ENCODE data around the gene ZMYM2. TPM values are rescaled to one million over a fixed set of nuclear protein-coding genes. Genes with fewer than 3 reads are reported as not detected.

The ZMYM2 gene
- total and polyA plus RNA-seq, 10 of the 15 experiments (the other 5 are each of a cell fraction or from before 2014, with no cell fraction given): 9.5 to 60.4 (median 34.6) TPM

DNA sequence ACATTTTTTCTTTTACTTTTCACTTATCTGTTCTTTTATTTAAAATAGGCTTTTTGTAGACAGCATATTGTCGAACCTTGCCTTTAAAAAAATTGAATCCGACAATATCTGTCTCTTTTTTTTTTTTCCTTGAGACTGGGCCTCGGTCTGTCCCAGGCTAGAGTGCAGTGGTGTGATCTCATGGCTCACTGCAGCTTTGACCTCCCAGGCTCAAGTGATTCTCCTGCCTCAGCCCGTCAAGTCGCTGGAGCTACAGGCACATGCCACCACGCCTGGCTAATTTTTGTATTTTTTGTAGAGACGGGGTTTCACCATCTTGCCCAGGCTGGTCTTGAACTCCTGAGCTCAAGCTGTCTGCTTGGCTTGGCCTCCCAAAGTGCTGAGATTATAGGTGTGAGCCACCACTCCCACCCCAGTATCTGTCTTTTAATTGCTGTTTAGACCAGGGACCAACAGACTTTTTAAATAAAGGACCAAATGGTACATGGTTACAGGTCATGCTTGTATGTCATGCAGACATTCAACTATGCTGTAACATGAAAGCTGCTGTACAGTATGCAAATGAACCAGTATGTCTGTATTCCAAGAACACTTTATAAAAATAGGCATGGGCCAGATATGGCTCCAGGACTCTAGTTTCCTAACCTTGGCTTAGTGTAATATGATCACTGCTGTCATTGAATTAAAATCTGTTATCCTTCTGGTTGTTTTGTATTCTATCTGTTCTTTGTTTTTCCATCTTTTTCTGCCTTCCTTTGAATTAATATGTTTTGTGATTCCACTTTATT, 122.0 kb downstream of the ZMYM2 start:
- Histone ChIP-seq H3K4me1 (ENCODE audit: control insufficient read depth, insufficient read depth, low read length) (no peaks in the 10 kb centered on the region), H3K9me3 (replicated peaks; ENCODE audit: control insufficient read depth, insufficient read depth, low read length) (no peaks in the 10 kb centered on the region), H3K27ac (ENCODE audit: control insufficient read depth, insufficient read depth) (no peak overlapping the region), H2AFZ (ENCODE audit: control insufficient read depth, low read depth, low read length) (no peak overlapping the region), H3K4me2 (ENCODE audit: control insufficient read depth, insufficient read depth) (no peak overlapping the region), H4K20me1 (ENCODE audit: control insufficient read depth, insufficient read depth) (no peaks in the 10 kb centered on the region), H3K27me3 (replicated peaks in 1 of 2; ENCODE audit: control insufficient read depth in 2 of 2, insufficient read depth in 2 of 2, low read length in 1 of 2) (no peaks in the 10 kb centered on the region), H3K36me3 (ENCODE audit: control insufficient read depth in 2 of 2, insufficient read depth in 2 of 2, low read length in 1 of 2) (peaks cover 0 to 11% of the 10 kb centered on the region in 2 experiments), H3K9ac (ENCODE audit: control insufficient read depth, insufficient read depth, low read length) (no peak overlapping the region), H3K4me3 (no peak overlapping the region), H3K79me2 (ENCODE audit: control insufficient read depth, insufficient read depth, low read length) (no peaks in the 10 kb centered on the region)
- 98% methylated on average over 7 of the region's 7 CpGs for WGBS (ENCODE audit: insufficient coverage, insufficient replicate concordance, low lambda C conversion rate, missing lambda C conversion rate)
- intact Hi-C loops (cut with micrococcal nuclease; ENCODE audit: unreplicated experiment): no loop called here
- ChIA-PET RAD21 (ENCODE audit: unreplicated experiment) (no interaction called here), SMC1A (ENCODE audit: uncharacterized antibody, unreplicated experiment) (no interaction called here), CTCF (no interaction called here), POLR2A (interaction anchor here (0.5 to 0.7 kb wide), 2 partner anchors 29 to 1260 kb away, joined by 3 read pairs; no protein-coding TSS in a partner anchor)
- no peak for ATAC-seq
- BruUV-seq (replicated peaks): no TSS peak
- TF ChIP-seq SMAD1 (IDR thresholded peaks at IDR 0.05; ENCODE audit: low read depth, partially characterized antibody) (no peak), POLR2AphosphoS2 (IDR thresholded peaks at IDR 0.05; ENCODE audit: low read depth, low read length) (no peak), CBX5 (IDR thresholded peaks at IDR 0.05; ENCODE audit: low read depth) (no peak), PAX8 (IDR thresholded peaks at IDR 0.05) (no peak), USF1 (IDR thresholded peaks at IDR 0.05; ENCODE audit: borderline replicate concordance, extremely low read length, insufficient read depth, low read depth, low read length) (no peak), HDGF (IDR thresholded peaks at IDR 0.05) (no peak), POLR2A (IDR thresholded peaks at IDR 0.05; ENCODE audit: low read depth, low read length) (no peak)
- DNase-seq (ENCODE audit: low read depth, low spot score): no peak
- in situ Hi-C loops (cut with MboI): no loop called here
- FAIRE-seq: no peak
